Measurements from ENCODE around the gene PJA2. TPM values are rescaled to one million over a fixed set of nuclear protein-coding genes. Genes with fewer than 3 reads are reported as not detected.

Gene PJA2
- 32.6 and 37.5 TPM in 2 replicates for total RNA-seq

GRCh38 chr5:109409844-109410388 is at the start of gene PJA2:
Gene PJA2 (minus strand): TSS chr5:109409974. CDS start chr5:109383433, 26,541 bp downstream.

